K562 (cell line): ENCODE data around the gene UNC119B. TPM values are rescaled to one million over a fixed set of nuclear protein-coding genes. Genes with fewer than 3 reads are reported as not detected.
A peak's percentile ranks its signal among the peaks of the same experiment; 100 is the strongest.

ENCODE experiments used
- ATAC-seq: fragments of 200-7000 bp; cut with Tn5 transposase; 3 replicates; pipeline ENCODE4 v1.9.1; 2020; ENCODE audit warnings: moderate library complexity
- Bru-seq: library from RNA; stranded (reverse); fragments of 400-500 nt; gene quantifications from one replicate; lab custom pipeline; 2021; lab: Mats Ljungman, UMichigan
- BruChase-seq, 2 experiments: library from RNA; stranded (reverse); fragments of 400-500 nt; gene quantifications; one replicate each; lab custom pipeline; 2021; lab: Mats Ljungman, UMichigan
- BruUV-seq: library from RNA; stranded (reverse); fragments of 400-500 nt; replicated peaks from 2 replicates; lab custom pipeline; 2021; lab: Mats Ljungman, UMichigan
- CTCF ChIA-PET: fragments of 300-600 bp; formaldehyde crosslinking; extraction: SDS; loops from one replicate; lab custom pipeline; 2021; ENCODE audit warnings: low intra/inter-chr PET ratio; lab: Yijun Ruan, JAX
- POLR2A ChIA-PET: fragments of 300-600, 350-650 bp; sonication (Branson Sonifier 250); formaldehyde crosslinking; extraction: SDS; loops from one replicate; lab custom pipeline; 2021; ENCODE audit warnings: antibody characterized with exemption, inconsistent platforms; lab: Yijun Ruan, JAX
- DNase-seq, 4 experiments: peaks; one replicate each; pipeline versions ENCODE4 v3.0.0 to v3.0.0-alpha.2; 2011 to 2018; ENCODE audit warnings: low spot score in 3 of 4, mixed read lengths in 3 of 4; ENCODE audit errors: extremely low read depth in 1 of 4
- FAIRE-seq: peaks from 2 replicates; lab custom pipeline; 2011; peaks lifted over from hg19 to GRCh38; lab: Jason Lieb, UNC
- H2AFZ ChIP-seq: 2 replicates; pipeline ENCODE4 v1.6.0; 2011; ENCODE audit warnings: low read depth, low read length, control low read depth, inconsistent platforms
- H3K27ac ChIP-seq: fragments of 200-600 bp; 3 replicates; pipeline ENCODE4 v1.8.0; 2011; ENCODE audit warnings: low read depth, mild to moderate bottlenecking, control low read depth, inconsistent platforms, low read length, moderate library complexity, mixed read lengths; ENCODE audit errors: extremely low read depth
- H3K27me3 ChIP-seq, 2 experiments: fragments of 300-600 bp in 1 of 2; 2 replicates in 1 of 2; 3 replicates in 1 of 2; pipeline versions ENCODE4 v1.6.0 to v1.8.0; 2011; ENCODE audit warnings: inconsistent platforms in 2 of 2, low read length in 2 of 2, mild to moderate bottlenecking in 1 of 2, mixed read lengths in 1 of 2, moderate library complexity in 1 of 2; ENCODE audit not compliant: control insufficient read depth in 2 of 2, insufficient read depth in 2 of 2
- H3K36me3 ChIP-seq: fragments of 300-600 bp; 3 replicates; pipeline ENCODE4 v1.8.0; 2011; ENCODE audit warnings: mild to moderate bottlenecking, low read length, inconsistent platforms; ENCODE audit not compliant: control insufficient read depth, insufficient read depth
- H3K4me1 ChIP-seq, 2 experiments: fragments of 200-600 bp in 1 of 2; replicated peaks in 1 of 2; 2 replicates in 1 of 2; 3 replicates in 1 of 2; pipeline versions ENCODE4 v1.5.1 to v1.8.0; 2011; ENCODE audit warnings: inconsistent platforms in 2 of 2, low read length in 2 of 2, mild to moderate bottlenecking in 1 of 2, mixed read lengths in 1 of 2, moderate library complexity in 1 of 2; ENCODE audit not compliant: control insufficient read depth in 2 of 2, insufficient read depth in 2 of 2
- H3K4me2 ChIP-seq: 2 replicates; pipeline ENCODE4 v1.6.1; 2011; ENCODE audit warnings: low read length, control low read depth, inconsistent platforms, mixed read lengths; ENCODE audit not compliant: insufficient read depth
- H3K4me3 ChIP-seq: fragments of 200-600 bp; sonication (generic), shearing (Covaris generic); 2 replicates; pipeline ENCODE4 v1.5.1; 2016; ENCODE audit warnings: control low read depth, inconsistent platforms
- H3K79me2 ChIP-seq: fragments of 200-600 bp; 3 replicates; pipeline ENCODE4 v1.8.0; 2011; ENCODE audit warnings: low read length, inconsistent platforms; ENCODE audit not compliant: control insufficient read depth, insufficient read depth
- H3K9ac ChIP-seq, 2 experiments: 2 replicates each; pipeline versions ENCODE4 v1.6.0 to v1.6.1; 2011; ENCODE audit warnings: low read depth in 2 of 2, low read length in 2 of 2, control low read depth in 1 of 2, inconsistent platforms in 1 of 2, mild to moderate bottlenecking in 1 of 2, mixed read lengths in 1 of 2; ENCODE audit not compliant: insufficient read depth in 1 of 2
- H3K9me1 ChIP-seq: one replicate; pipeline ENCODE4 v1.6.0; 2011; ENCODE audit warnings: inconsistent platforms, mild to moderate bottlenecking, low read length, moderate library complexity; ENCODE audit not compliant: control insufficient read depth, insufficient read depth
- H3K9me3 ChIP-seq: replicated peaks from 2 replicates; pipeline ENCODE4 v1.5.1; 2011; ENCODE audit warnings: low read depth, low read length, inconsistent platforms; ENCODE audit not compliant: control insufficient read depth, insufficient read depth
- H4K20me1 ChIP-seq: replicated peaks from 2 replicates; pipeline ENCODE4 v1.6.1; 2011; ENCODE audit warnings: low read length, inconsistent platforms, mixed read lengths; ENCODE audit not compliant: control insufficient read depth, insufficient read depth
- ETS1 ChIP-seq: conservative IDR thresholded peaks from 2 replicates; pipeline ENCODE4 v1.6.1; 2011; ENCODE audit warnings: low read depth, mild to moderate bottlenecking, low read length; ENCODE audit not compliant: control insufficient read depth
- ILF3 ChIP-seq: fragments of 450-650 bp; IDR thresholded peaks from 2 replicates; pipeline ENCODE4 v1.6.1; 2018; ENCODE audit warnings: antibody characterized with exemption, mild to moderate bottlenecking, moderate library complexity, borderline replicate concordance
- MYC ChIP-seq, 2 experiments: fragments of 250-450 bp in 1 of 2; sonication (Bioruptor Pico) in 1 of 2; IDR thresholded peaks; 2 replicates each; pipeline versions ENCODE4 v1.5.1 to v1.6.1; 2012 to 2021; ENCODE audit warnings: low read depth in 2 of 2, borderline replicate concordance in 1 of 2, improper control_type of control experiment in 1 of 2, low read length in 1 of 2, mild to moderate bottlenecking in 1 of 2, moderate library complexity in 1 of 2
- PHF20 ChIP-seq: fragments of 450-650 bp; IDR thresholded peaks from 2 replicates; pipeline ENCODE4 v1.6.1; 2018; ENCODE audit not compliant: partially characterized antibody
- POLR2AphosphoS5 ChIP-seq: IDR thresholded peaks from 2 replicates; pipeline ENCODE4 v1.6.1; 2011; ENCODE audit warnings: mild to moderate bottlenecking, low read depth, low read length, moderate library complexity; ENCODE audit not compliant: control insufficient read depth, insufficient read depth
- TEAD4 ChIP-seq, 2 experiments: sonication (generic) in 1 of 2; formaldehyde crosslinking in 1 of 2; IDR thresholded peaks; 2 replicates each; pipeline versions ENCODE4 v1.6.1 to v1.8.0; 2012 to 2022; ENCODE audit warnings: borderline replicate concordance in 1 of 2, inconsistent platforms in 1 of 2, low read length in 1 of 2, mild to moderate bottlenecking in 1 of 2, missing genetic modification reagents in 1 of 2
- YY1 ChIP-seq, 3 experiments: IDR thresholded peaks; 2 replicates each; pipeline ENCODE4 v1.6.1; 2011; ENCODE audit warnings: low read length in 2 of 3, mild to moderate bottlenecking in 2 of 3, moderate library complexity in 2 of 3, borderline replicate concordance in 1 of 3, control low read depth in 1 of 3, low read depth in 1 of 3; ENCODE audit not compliant: insufficient read depth in 3 of 3, insufficient replicate concordance in 2 of 3, control insufficient read depth in 1 of 3, insufficient read length in 1 of 3; ENCODE audit errors: extremely low read depth in 1 of 3
- ZBTB9 ChIP-seq: fragments of 450-650 bp; formaldehyde crosslinking; IDR thresholded peaks from 2 replicates; pipeline ENCODE4 v1.4.0; 2020; ENCODE audit warnings: mild to moderate bottlenecking, moderate library complexity
- ZNF507 ChIP-seq: conservative IDR thresholded peaks from 2 replicates; pipeline ENCODE4 v1.6.1; 2017; ENCODE audit warnings: missing genetic modification characterization, missing compliant biosample characterization
- WGBS: fragments of 100-300 bp; shearing (Covaris generic); methylation state at CpG from one replicate; pipeline ENCODE4 v1.1.6; 2016; ENCODE audit warnings: low coverage, mixed read lengths; ENCODE audit not compliant: insufficient coverage; ENCODE audit errors: missing lambda C conversion rate; 5-methylcytosine and 5-hydroxymethylcytosine counted together
- in situ Hi-C: fragments of 300-500 bp; cut with MboI; formaldehyde crosslinking; loops from 4 replicates; pipeline ENCODE4 v1.15.0; 2018; ENCODE audit warnings: inconsistent platforms, mixed read lengths
- intact Hi-C: fragments of 100-400 bp; cut with micrococcal nuclease; formaldehyde crosslinking; loops from 2 replicates; pipeline ENCODE4 v1.14.2; 2022
- long read RNA-seq, 3 experiments: library from polyadenylated mRNA in 2 of 3; library from RNA in 1 of 3; unstranded in 2 of 3; stranded (forward) in 1 of 3; transcript quantifications; one replicate each; pipeline ENCODE4 v2.0.0, GENCODE V29; 2019 to 2022
- polyA minus RNA-seq, 3 experiments: library from RNA; depleted of rRNA, polyadenylated mRNA; stranded (reverse); fragments of >200 nt; gene quantifications; 2 replicates each; pipeline ENCODE4 v1.2.3, GENCODE V29; 2011
- polyA plus RNA-seq, 8 experiments: library from polyadenylated mRNA; depleted of rRNA in 4 of 8; stranded (reverse) in 5 of 8; unstranded in 3 of 8; fragments of >200 nt; fragmentation: Nextera tagmentation in 2 of 8; fragmentation: Illumina TruSeq in 1 of 8; extraction: Ambion mirVana in 2 of 8; extraction: Trizol in 1 of 8; gene quantifications; 2 replicates each; pipeline versions ENCODE4 v1.2.1 to v1.2.3, GENCODE V29; 2011 to 2014; ENCODE audit warnings: inconsistent platforms in 1 of 8, missing spikeins in 1 of 8
- total RNA-seq, 7 experiments: library from RNA; depleted of rRNA in 6 of 7; stranded (reverse); fragments of >200 nt in 6 of 7; fragmentation: Illumina TruSeq in 2 of 7; extraction: Trizol in 2 of 7; gene quantifications; 2 replicates each; pipeline versions ENCODE4 v1.2.1 to v1.2.3, GENCODE V29; 2011 to 2021; ENCODE audit warnings: low replicate concordance in 1 of 7

Gene UNC119B
- total RNA-seq (2011; cell fraction: chromatin; rRNA removed; ENCODE audit: low replicate concordance): 18.7 and 28.7 TPM in 2 replicates
- 23.0 and 27.2 TPM in 2 replicates for total RNA-seq (2011; cell fraction: nucleolus; rRNA removed)
- total RNA-seq (2011; cell fraction: nucleoplasm; rRNA removed): 21.1 and 23.8 TPM in 2 replicates
- total RNA-seq (2014; rRNA removed): 14.6 and 15.1 TPM in 2 replicates
- total RNA-seq (2014; rRNA removed; fragmentation: Illumina TruSeq; extraction: Trizol): 11.9 and 13.8 TPM in 2 replicates
- total RNA-seq (2015; rRNA removed; fragmentation: Illumina TruSeq; extraction: Trizol): 9.2 and 9.3 TPM in 2 replicates
- total RNA-seq (2021): 22.2 and 25.0 TPM in 2 replicates
- polyA plus RNA-seq (2011; rRNA removed): 26.5 and 34.5 TPM in 2 replicates
- polyA plus RNA-seq (2011; cell fraction: cytosol; rRNA removed): 23.8 and 27.8 TPM in 2 replicates
- 28.8 and 32.2 TPM in 2 replicates for polyA plus RNA-seq (2011; cell fraction: nucleus; rRNA removed)
- 17.9 and 20.1 TPM in 2 replicates for polyA plus RNA-seq (2012)
- polyA plus RNA-seq (2014; fragmentation: Illumina TruSeq; extraction: Trizol): 16.5 and 19.5 TPM in 2 replicates
- polyA plus RNA-seq (2014; fragmentation: Nextera tagmentation; extraction: Ambion mirVana): 1 to 10 TPM; 4.0 to 6.5 TPM
- polyA plus RNA-seq (2014; rRNA removed): 20.2 and 21.6 TPM in 2 replicates
- 28.0 and 45.8 TPM in 2 replicates for polyA minus RNA-seq (2011; rRNA and poly(A)+ RNA removed)
- polyA minus RNA-seq (2011; cell fraction: cytosol; rRNA and poly(A)+ RNA removed): 13.2 and 21.8 TPM in 2 replicates
- 17.6 and 18.5 TPM in 2 replicates for polyA minus RNA-seq (2011; cell fraction: nucleus; rRNA and poly(A)+ RNA removed)
- percentile 80 among the genes with signal in this experiment for Bru-seq, nascent RNA
- BruChase-seq, experiment 1, labeled RNA remaining after a 2-hour chase: percentile 72 among the genes with signal in this experiment
- BruChase-seq, experiment 2, labeled RNA remaining after a 6-hour chase: percentile 75 among the genes with signal in this experiment
- long read RNA-seq, experiment 1, full-length matches to known transcripts: 13 of 19 reads
- long read RNA-seq, experiment 1, partial matches to known transcripts: 1 of 19 reads
- long read RNA-seq, experiment 1, other reads (novel, unspliced or antisense): 5 of 19 reads
- long read RNA-seq, experiment 2, full-length matches to known transcripts: 4 of 11 reads
- long read RNA-seq, experiment 2, partial matches to known transcripts: 2 of 11 reads
- long read RNA-seq, experiment 2, other reads (novel, unspliced or antisense): 5 of 11 reads
- long read RNA-seq, experiment 3, partial matches to known transcripts: 0 of 4 reads
- long read RNA-seq, experiment 3, other reads (novel, unspliced or antisense): 0 of 4 reads

- H3K4me3 ChIP-seq: peak within 1 kb of the TSS; percentile 83
- ChIA-PET POLR2A (interaction anchor here (0.6 to 3.6 kb wide), 11 partner anchors 9 to 268 kb away, joined by 3 to 24 read pairs (median 4); partner anchors contain the start of gene MLEC), CTCF (interaction anchor here (1.2 kb wide), 1 partner anchor 61 kb away, joined by 5 read pairs; no protein-coding TSS in a partner anchor)
- WGBS: 2% methylated on average over 33 of the region's 76 CpGs
- peak; percentile 94 for ATAC-seq
- H3K27ac ChIP-seq: peak within 1 kb of the TSS; percentile 71
- no peaks in the 10 kb centered on the region; the same call in 1 of the 2 replicates for H4K20me1 ChIP-seq
- no peaks in the 10 kb centered on the region for H3K9me3 ChIP-seq
- intact Hi-C loops: loop anchor here (2.0 kb wide), 1 partner anchor 23 kb away; the partner anchor contains the start of gene MLEC
- peaks cover 7 to 17% of the 10 kb centered on the region in 2 experiments; a peak in 4 of 5 replicates for H3K4me1 ChIP-seq
- peak within 1 kb of the TSS; percentile 76 to 97 for H3K9ac ChIP-seq
- no peaks in the 10 kb centered on the region for H3K9me1 ChIP-seq
- H3K36me3 ChIP-seq: peaks cover 28% of the 10 kb centered on the region
- H2AFZ ChIP-seq: peak within 1 kb of the TSS; percentile 88
- H3K4me2 ChIP-seq: peak within 1 kb of the TSS; percentile 79
- peak; percentile 19 for FAIRE-seq
- in situ Hi-C loops: loop anchor here (5.0 kb wide), 1 partner anchor 128 kb away; the partner anchor contains the start of gene POP5
- BruUV-seq: no TSS peak
- no peaks in the 10 kb centered on the region for H3K27me3 ChIP-seq
- H3K79me2 ChIP-seq: peaks cover 16% of the 10 kb centered on the region
- peak; percentile 75 to 92 (median 90) for DNase-seq
- 0 out of 2 replicates have a peak, but pooled peaks have one; percentile 17 for TF ChIP-seq MYC (IDR thresholded peaks at IDR 0.05; ENCODE audit: low read depth, low read length)
- no peak for TF ChIP-seq MYC (CRISPR knock-in tag; IDR thresholded peaks at IDR 0.05; ENCODE audit: borderline replicate concordance, low read depth)
- peak; percentile 56; the same call in 1 of the 2 replicates for TF ChIP-seq ETS1
- peak; percentile 79; the same call in 1 of the 2 replicates for TF ChIP-seq ILF3
- TF ChIP-seq YY1 (IDR thresholded peaks at IDR 0.05; ENCODE audit: borderline replicate concordance in 1 of 3, control insufficient read depth in 1 of 3, extremely low read depth in 1 of 3, insufficient read depth in 3 of 3, insufficient read length in 1 of 3, insufficient replicate concordance in 2 of 3, low read depth in 1 of 3, low read length in 2 of 3): peak; percentile 84 to 95 (median 91)
- TF ChIP-seq PHF20: peak; percentile 32
- peak; percentile 61; the same call in 1 of the 2 replicates for TF ChIP-seq POLR2AphosphoS5
- TF ChIP-seq ZBTB9: peak; percentile 20; the same call in 1 of the 2 replicates
- TF ChIP-seq ZNF507 (tag): no peak
- TF ChIP-seq TEAD4 (IDR thresholded peaks at IDR 0.05; ENCODE audit: low read length): no peak
- TF ChIP-seq TEAD4 (CRISPR knock-in tag; IDR thresholded peaks at IDR 0.05; ENCODE audit: borderline replicate concordance): no peak
Measured at GRCh38 chr12:120710031-120710804, at the start of gene UNC119B. TSS of gene UNC119B (plus strand) at chr12:120710458. CDS start at chr12:120710475, 17 bp downstream.
